HCT116 (cell line): ENCODE measurements around the gene ACLY.

Experiments used
- CEBPB ChIP-seq: IDR thresholded peaks from 2 replicates; pipeline ENCODE4 v1.6.1; 2012; ENCODE audit warnings: low read depth
- ELF1 ChIP-seq: IDR thresholded peaks from 2 replicates; pipeline ENCODE4 v1.6.1; 2012; ENCODE audit warnings: low read depth, borderline replicate concordance
- MAX ChIP-seq: IDR thresholded peaks from 2 replicates; pipeline ENCODE4 v1.6.1; 2012
- POLR2A ChIP-seq: IDR thresholded peaks from 2 replicates; pipeline ENCODE4 v1.7.0; 2011; ENCODE audit warnings: borderline replicate concordance; ENCODE audit not compliant: insufficient read depth, insufficient read length; ENCODE audit errors: extremely low read depth
- POLR2AphosphoS5 ChIP-seq: IDR thresholded peaks from 2 replicates; pipeline ENCODE4 v1.6.1; 2011; ENCODE audit warnings: mild to moderate bottlenecking, low read depth, low read length, moderate library complexity
- RAD21 ChIP-seq: IDR thresholded peaks from 2 replicates; pipeline ENCODE4 v1.6.1; 2012; ENCODE audit warnings: low read depth, mild to moderate bottlenecking
- SRF ChIP-seq: IDR thresholded peaks from 2 replicates; pipeline ENCODE4 v1.6.1; 2012; ENCODE audit warnings: low read depth
- TF ChIP-seq, protein P1 (sequence below), 3 experiments: fragments of 200-600 bp in 1 of 3; sonication (generic) in 1 of 3; IDR thresholded peaks in 2 of 3; conservative IDR thresholded peaks in 1 of 3; 2 replicates each; pipeline ENCODE4 v1.5.1; 2012 to 2017; ENCODE audit warnings: low read depth in 2 of 3, low read length in 2 of 3, antibody characterized with exemption in 1 of 3, borderline replicate concordance in 1 of 3, control low read depth in 1 of 3, mild to moderate bottlenecking in 1 of 3, mixed read lengths in 1 of 3, mixed run types in 1 of 3, moderate library complexity in 1 of 3; ENCODE audit not compliant: insufficient read depth in 1 of 3
- TF ChIP-seq, protein P2 (sequence below): IDR thresholded peaks from 2 replicates; pipeline ENCODE4 v1.6.1; 2011; ENCODE audit warnings: mild to moderate bottlenecking, low read length, moderate library complexity; ENCODE audit not compliant: insufficient replicate concordance; ENCODE audit errors: extremely low read depth
- TF ChIP-seq, protein P3 (sequence below): IDR thresholded peaks from 2 replicates; pipeline ENCODE4 v1.6.1; 2012; ENCODE audit warnings: low read depth

- TF ChIP-seq POLR2AphosphoS5 (no peak), ELF1 (no peak), POLR2A (no peak), MAX (no peak), RAD21 (no peak), SRF (no peak), CEBPB (no peak)
- TF ChIP-seq, protein P1, sequence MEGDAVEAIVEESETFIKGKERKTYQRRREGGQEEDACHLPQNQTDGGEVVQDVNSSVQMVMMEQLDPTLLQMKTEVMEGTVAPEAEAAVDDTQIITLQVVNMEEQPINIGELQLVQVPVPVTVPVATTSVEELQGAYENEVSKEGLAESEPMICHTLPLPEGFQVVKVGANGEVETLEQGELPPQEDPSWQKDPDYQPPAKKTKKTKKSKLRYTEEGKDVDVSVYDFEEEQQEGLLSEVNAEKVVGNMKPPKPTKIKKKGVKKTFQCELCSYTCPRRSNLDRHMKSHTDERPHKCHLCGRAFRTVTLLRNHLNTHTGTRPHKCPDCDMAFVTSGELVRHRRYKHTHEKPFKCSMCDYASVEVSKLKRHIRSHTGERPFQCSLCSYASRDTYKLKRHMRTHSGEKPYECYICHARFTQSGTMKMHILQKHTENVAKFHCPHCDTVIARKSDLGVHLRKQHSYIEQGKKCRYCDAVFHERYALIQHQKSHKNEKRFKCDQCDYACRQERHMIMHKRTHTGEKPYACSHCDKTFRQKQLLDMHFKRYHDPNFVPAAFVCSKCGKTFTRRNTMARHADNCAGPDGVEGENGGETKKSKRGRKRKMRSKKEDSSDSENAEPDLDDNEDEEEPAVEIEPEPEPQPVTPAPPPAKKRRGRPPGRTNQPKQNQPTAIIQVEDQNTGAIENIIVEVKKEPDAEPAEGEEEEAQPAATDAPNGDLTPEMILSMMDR (IDR thresholded peaks at IDR 0.05 in 2 of 3, conservative IDR thresholded peaks at IDR 0.05 in 1 of 3; ENCODE audit: borderline replicate concordance in 1 of 3, insufficient read depth in 1 of 3, low read depth in 2 of 3, low read length in 2 of 3) = no peak
- TF ChIP-seq, protein P2, sequence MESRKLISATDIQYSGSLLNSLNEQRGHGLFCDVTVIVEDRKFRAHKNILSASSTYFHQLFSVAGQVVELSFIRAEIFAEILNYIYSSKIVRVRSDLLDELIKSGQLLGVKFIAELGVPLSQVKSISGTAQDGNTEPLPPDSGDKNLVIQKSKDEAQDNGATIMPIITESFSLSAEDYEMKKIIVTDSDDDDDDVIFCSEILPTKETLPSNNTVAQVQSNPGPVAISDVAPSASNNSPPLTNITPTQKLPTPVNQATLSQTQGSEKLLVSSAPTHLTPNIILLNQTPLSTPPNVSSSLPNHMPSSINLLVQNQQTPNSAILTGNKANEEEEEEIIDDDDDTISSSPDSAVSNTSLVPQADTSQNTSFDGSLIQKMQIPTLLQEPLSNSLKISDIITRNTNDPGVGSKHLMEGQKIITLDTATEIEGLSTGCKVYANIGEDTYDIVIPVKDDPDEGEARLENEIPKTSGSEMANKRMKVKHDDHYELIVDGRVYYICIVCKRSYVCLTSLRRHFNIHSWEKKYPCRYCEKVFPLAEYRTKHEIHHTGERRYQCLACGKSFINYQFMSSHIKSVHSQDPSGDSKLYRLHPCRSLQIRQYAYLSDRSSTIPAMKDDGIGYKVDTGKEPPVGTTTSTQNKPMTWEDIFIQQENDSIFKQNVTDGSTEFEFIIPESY = no peak
- TF ChIP-seq, protein P3, sequence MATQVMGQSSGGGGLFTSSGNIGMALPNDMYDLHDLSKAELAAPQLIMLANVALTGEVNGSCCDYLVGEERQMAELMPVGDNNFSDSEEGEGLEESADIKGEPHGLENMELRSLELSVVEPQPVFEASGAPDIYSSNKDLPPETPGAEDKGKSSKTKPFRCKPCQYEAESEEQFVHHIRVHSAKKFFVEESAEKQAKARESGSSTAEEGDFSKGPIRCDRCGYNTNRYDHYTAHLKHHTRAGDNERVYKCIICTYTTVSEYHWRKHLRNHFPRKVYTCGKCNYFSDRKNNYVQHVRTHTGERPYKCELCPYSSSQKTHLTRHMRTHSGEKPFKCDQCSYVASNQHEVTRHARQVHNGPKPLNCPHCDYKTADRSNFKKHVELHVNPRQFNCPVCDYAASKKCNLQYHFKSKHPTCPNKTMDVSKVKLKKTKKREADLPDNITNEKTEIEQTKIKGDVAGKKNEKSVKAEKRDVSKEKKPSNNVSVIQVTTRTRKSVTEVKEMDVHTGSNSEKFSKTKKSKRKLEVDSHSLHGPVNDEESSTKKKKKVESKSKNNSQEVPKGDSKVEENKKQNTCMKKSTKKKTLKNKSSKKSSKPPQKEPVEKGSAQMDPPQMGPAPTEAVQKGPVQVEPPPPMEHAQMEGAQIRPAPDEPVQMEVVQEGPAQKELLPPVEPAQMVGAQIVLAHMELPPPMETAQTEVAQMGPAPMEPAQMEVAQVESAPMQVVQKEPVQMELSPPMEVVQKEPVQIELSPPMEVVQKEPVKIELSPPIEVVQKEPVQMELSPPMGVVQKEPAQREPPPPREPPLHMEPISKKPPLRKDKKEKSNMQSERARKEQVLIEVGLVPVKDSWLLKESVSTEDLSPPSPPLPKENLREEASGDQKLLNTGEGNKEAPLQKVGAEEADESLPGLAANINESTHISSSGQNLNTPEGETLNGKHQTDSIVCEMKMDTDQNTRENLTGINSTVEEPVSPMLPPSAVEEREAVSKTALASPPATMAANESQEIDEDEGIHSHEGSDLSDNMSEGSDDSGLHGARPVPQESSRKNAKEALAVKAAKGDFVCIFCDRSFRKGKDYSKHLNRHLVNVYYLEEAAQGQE = no peak
Measured at GRCh38 chr17:41870627-41871026, 48.1 kb downstream of the ACLY start.
